WTC11 (cell line): Measurements from ENCODE around the gene PPM1G. TPM values are rescaled to one million over a fixed set of nuclear protein-coding genes. Genes with fewer than 3 reads are reported as not detected.

Experiments used
- ATAC-seq: fragments of 200-7000 bp; cut with Tn5 transposase; 2 replicates; pipeline ENCODE4 v1.10.0; 2021; ENCODE audit warnings: mild to moderate bottlenecking, moderate library complexity
- CTCF ChIA-PET: fragments of 300-600 bp; sonication (Branson Sonifier 250); formaldehyde crosslinking; loops from one replicate; lab custom pipeline; 2021; ENCODE audit warnings: antibody characterized with exemption; lab: Charles Lee
- POLR2A ChIA-PET: fragments of 350-600 bp; sonication (Branson Sonifier 250); formaldehyde crosslinking; loops from one replicate; lab custom pipeline; 2021; ENCODE audit warnings: antibody characterized with exemption; lab: Charles Lee
- DNase-seq: peaks from one replicate; pipeline ENCODE4 v3.0.0; 2021; ENCODE audit warnings: low spot score
- H3K27ac Mint-ChIP-seq: 2 replicates; pipeline ENCODE4 v1.8.0; 2021; ENCODE audit warnings: mixed read lengths
- H3K27me3 Mint-ChIP-seq: 2 replicates; pipeline ENCODE4 v1.8.0; 2021; ENCODE audit warnings: low read depth, mild to moderate bottlenecking, moderate library complexity, mixed read lengths
- H3K36me3 Mint-ChIP-seq: 2 replicates; pipeline ENCODE4 v1.8.0; 2021; ENCODE audit warnings: mixed read lengths
- H3K4me1 Mint-ChIP-seq: 2 replicates; pipeline ENCODE4 v1.8.0; 2022; ENCODE audit warnings: mixed read lengths
- H3K4me3 Mint-ChIP-seq: 2 replicates; pipeline ENCODE4 v1.8.0; 2021; ENCODE audit warnings: mild to moderate bottlenecking, moderate library complexity, mixed read lengths
- H3K9me3 Mint-ChIP-seq: 2 replicates; pipeline ENCODE4 v1.8.0; 2021; ENCODE audit warnings: mixed read lengths
- AR ChIP-seq: fragments of 250-450 bp; sonication (Bioruptor Pico); IDR thresholded peaks from 2 replicates; pipeline ENCODE4 v1.9.0; 2021; ENCODE audit warnings: mild to moderate bottlenecking
- ATF1 ChIP-seq: sonication (generic); formaldehyde crosslinking; IDR thresholded peaks from 2 replicates; pipeline ENCODE4 v1.8.1; 2023; ENCODE audit warnings: mild to moderate bottlenecking, moderate library complexity, missing genetic modification reagents
- CREB1 ChIP-seq: sonication (generic); formaldehyde crosslinking; IDR thresholded peaks from 2 replicates; pipeline ENCODE4 v1.8.0; 2023; ENCODE audit warnings: mild to moderate bottlenecking, missing genetic modification reagents
- FOXJ3 ChIP-seq: sonication (generic); formaldehyde crosslinking; IDR thresholded peaks from 2 replicates; pipeline ENCODE4 v1.9.0; 2021; ENCODE audit warnings: missing genetic modification reagents, mild to moderate bottlenecking, borderline replicate concordance
- FOXP1 ChIP-seq: sonication (generic); formaldehyde crosslinking; IDR thresholded peaks from 2 replicates; pipeline ENCODE4 v1.8.0; 2022; ENCODE audit warnings: missing genetic modification reagents, mild to moderate bottlenecking, moderate library complexity, borderline replicate concordance
- HMGA2 ChIP-seq: fragments of 250-450 bp; sonication (Bioruptor Pico); IDR thresholded peaks from 2 replicates; pipeline ENCODE4 v1.4.0; 2021; ENCODE audit warnings: mild to moderate bottlenecking, moderate library complexity
- IRF1 ChIP-seq: sonication (generic); formaldehyde crosslinking; IDR thresholded peaks from 2 replicates; pipeline ENCODE4 v1.8.0; 2023; ENCODE audit warnings: missing genetic modification reagents
- IRF2 ChIP-seq: sonication (generic); formaldehyde crosslinking; IDR thresholded peaks from 2 replicates; pipeline ENCODE4 v1.8.0; 2022; ENCODE audit warnings: low read depth, missing genetic modification reagents, borderline replicate concordance
- JUN ChIP-seq: sonication (generic); formaldehyde crosslinking; IDR thresholded peaks from 2 replicates; pipeline ENCODE4 v1.8.0; 2023; ENCODE audit warnings: mild to moderate bottlenecking, missing genetic modification reagents
- NR3C1 ChIP-seq: sonication (generic); formaldehyde crosslinking; conservative IDR thresholded peaks from 2 replicates; pipeline ENCODE4 v1.8.1; 2023; ENCODE audit warnings: low read depth, mild to moderate bottlenecking, missing genetic modification reagents
- PRDM15 ChIP-seq: sonication (generic); formaldehyde crosslinking; IDR thresholded peaks from 2 replicates; pipeline ENCODE4 v1.8.0; 2022; ENCODE audit warnings: missing genetic modification reagents
- PRRX2 ChIP-seq: fragments of 250-450 bp; sonication (Bioruptor Pico); IDR thresholded peaks from 2 replicates; pipeline ENCODE4 v1.8.0; 2021; ENCODE audit warnings: mild to moderate bottlenecking
- SMAD4 ChIP-seq: sonication (generic); formaldehyde crosslinking; IDR thresholded peaks from 2 replicates; pipeline ENCODE4 v1.8.0; 2022; ENCODE audit warnings: mild to moderate bottlenecking, missing genetic modification reagents
- TCF7 ChIP-seq: sonication (generic); formaldehyde crosslinking; IDR thresholded peaks from 2 replicates; pipeline ENCODE4 v1.8.0; 2022; ENCODE audit warnings: mild to moderate bottlenecking, low read depth, missing genetic modification reagents, moderate library complexity
- ZNF219 ChIP-seq: sonication (generic); formaldehyde crosslinking; IDR thresholded peaks from 2 replicates; pipeline ENCODE4 v1.8.0; 2023; ENCODE audit warnings: missing genetic modification reagents, mild to moderate bottlenecking, borderline replicate concordance
- ZNF425 ChIP-seq: fragments of 250-450 bp; sonication (Bioruptor Pico); conservative IDR thresholded peaks from 2 replicates; pipeline ENCODE4 v1.9.0; 2021; ENCODE audit warnings: mild to moderate bottlenecking
- total RNA-seq: library from RNA; stranded (reverse); gene quantifications from 3 replicates; pipeline ENCODE4 v1.2.3, GENCODE V29; 2021

PPM1G gene
- total RNA-seq, 1 experiment from 2014 or later, result 193 TPM

- H3K4me1 Mint-ChIP-seq, result no peaks in the 10 kb centered on the region
- H3K9me3 Mint-ChIP-seq, result no peaks in the 10 kb centered on the region
- H3K27ac Mint-ChIP-seq, result no peak overlapping the region
- no peak overlapping the region for H3K4me3 Mint-ChIP-seq
- H3K27me3 Mint-ChIP-seq, result no peaks in the 10 kb centered on the region
- ChIA-PET CTCF (no interaction called here), POLR2A (no interaction called here)
- TF ChIP-seq FOXJ3 (CRISPR knock-in tag) (no peak), AR (CRISPR knock-in tag) (no peak), IRF1 (no peak)
- H3K36me3 Mint-ChIP-seq, result peaks cover 5% of the 10 kb centered on the region; the same call in 1 of the 2 replicates
- no peak for ATAC-seq
- DNase-seq, result no peak
Measured at GRCh38 chr2:27451095-27451494, 41.7 kb upstream of the PPM1G start.

- H3K4me3 Mint-ChIP-seq, result no peak overlapping the region
- H3K27me3 Mint-ChIP-seq, result no peaks in the 10 kb centered on the region
- ATAC-seq (no peak), DNase-seq (no peak)
- H3K27ac Mint-ChIP-seq, result no peak overlapping the region
- H3K36me3 Mint-ChIP-seq, result peaks cover 7% of the 10 kb centered on the region; the same call in 1 of the 2 replicates
- H3K4me1 Mint-ChIP-seq, result peaks cover under 1% of the 10 kb centered on the region
- TF ChIP-seq JUN (CRISPR knock-in tag), result no peak
- no peak for TF ChIP-seq SMAD4 (CRISPR knock-in tag)
- no peak for TF ChIP-seq ZNF425
- TF ChIP-seq ATF1 (CRISPR knock-in tag), result no peak
- TF ChIP-seq PRDM15, result no peak
- no peak for TF ChIP-seq HMGA2 (CRISPR knock-in tag)
- TF ChIP-seq IRF2 (CRISPR knock-in tag), result no peak
- TF ChIP-seq CREB1 (CRISPR knock-in tag), result no peak
- no peak for TF ChIP-seq PRRX2 (CRISPR knock-in tag)
- no peak for TF ChIP-seq TCF7 (CRISPR knock-in tag)
- TF ChIP-seq ZNF219 (CRISPR knock-in tag), result no peak
- no peak for TF ChIP-seq FOXP1 (CRISPR knock-in tag)
- TF ChIP-seq NR3C1 (CRISPR knock-in tag), result no peak
- TF ChIP-seq, all 79 proteins: peak for 0
- H3K9me3 Mint-ChIP-seq, result no peaks in the 10 kb centered on the region
- CTCF ChIA-PET, result no interaction called here
- POLR2A ChIA-PET, result no interaction called here
Measured at GRCh38 chr2:27448381-27448780, 39.0 kb upstream of the PPM1G start.
